SK-N-MC (cell line): ENCODE measurements around the gene SYNGR1.
"Not testable (repeated sequence)": the region's sequence is repeated elsewhere in the genome, so short reads cannot be mapped to it uniquely, and the experiment has no call there.

Experiments
- EZH2 ChIP-seq: fragments of 200-600 bp; sonication (generic); IDR thresholded peaks from one replicate; pipeline ENCODE4 v1.6.1; 2017; ENCODE audit warnings: antibody characterized with exemption
- FOXP2 ChIP-seq: optimal IDR thresholded peaks from 2 replicates; pipeline ENCODE3; 2011; ENCODE audit warnings: mild to moderate bottlenecking, moderate library complexity; ENCODE audit not compliant: insufficient read depth; ENCODE audit errors: extremely low read length, control extremely low read depth
- POLR2AphosphoS5 ChIP-seq: IDR thresholded peaks from 2 replicates; pipeline ENCODE4 v1.6.1; 2012; ENCODE audit warnings: mild to moderate bottlenecking, low read depth, low read length, borderline replicate concordance

DNA sequence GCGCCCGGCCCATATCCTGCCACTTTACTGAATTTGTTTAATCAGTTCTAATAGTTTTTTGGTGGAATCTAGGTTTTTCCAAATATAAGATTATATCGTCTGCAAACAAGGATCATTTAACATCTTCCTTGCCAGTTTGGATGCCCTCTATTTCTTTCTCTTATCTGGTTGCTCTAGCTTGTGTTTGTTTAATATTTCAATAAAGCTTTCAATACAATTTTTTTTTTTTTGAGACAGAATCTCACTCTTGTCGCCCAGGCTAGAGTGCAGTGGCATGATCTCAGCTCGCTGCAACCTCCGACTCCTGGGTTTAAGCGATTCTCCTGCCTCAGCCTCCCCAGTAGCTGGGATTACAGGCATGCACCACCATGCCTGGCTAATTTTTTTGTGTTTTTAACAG lies 63.4 kb downstream of the SYNGR1 start:
- not testable (repeated sequence) for TF ChIP-seq EZH2, POLR2AphosphoS5, FOXP2
